Measurements from ENCODE around the gene IFRD1. TPM values are rescaled to one million over a fixed set of nuclear protein-coding genes. Genes with fewer than 3 reads are reported as not detected.

Gene IFRD1
- total RNA-seq, 4 donors from 2014 or later: 88.5 to 99.4 (median 92.7) TPM

GRCh38 chr7:112467867-112468266 lies 17.6 kb downstream of the IFRD1 start:
- no peak for TF ChIP-seq CTCF (IDR thresholded peaks at IDR 0.05; ENCODE audit: low read depth)

GRCh38 chr7:112470194-112470593 lies 19.9 kb downstream of the IFRD1 start:
- no peak for TF ChIP-seq CTCF (IDR thresholded peaks at IDR 0.05; ENCODE audit: low read depth)

GRCh38 chr7:112476390-112477052 lies 26.3 kb downstream of the IFRD1 start:
- TF ChIP-seq CTCF (IDR thresholded peaks at IDR 0.05; ENCODE audit: low read depth): no peak

- TF ChIP-seq CTCF (IDR thresholded peaks at IDR 0.05; ENCODE audit: low read depth): no peak
Observed at GRCh38 chr7:112481121-112481736, 31.0 kb downstream of the IFRD1 start.

GRCh38 chr7:112481833-112482670 lies 31.8 kb downstream of the IFRD1 start:
- no peak for TF ChIP-seq CTCF (IDR thresholded peaks at IDR 0.05; ENCODE audit: low read depth)

GRCh38 chr7:112484671-112485167 lies 34.5 kb downstream of the IFRD1 start:
- TF ChIP-seq CTCF (IDR thresholded peaks at IDR 0.05; ENCODE audit: low read depth): no peak

GRCh38 chr7:112485766-112486165 lies 35.5 kb downstream of the IFRD1 start:
- no peak for TF ChIP-seq CTCF (IDR thresholded peaks at IDR 0.05; ENCODE audit: low read depth)

Measured in subcutaneous adipose tissue (tissue), 4 donors.